SK-N-SH treated with all-trans-retinoic acid at 6 μM for 48 hours (cell line): Measurements from ENCODE around the gene DDX39A.

Source experiments
- ATAC-seq: fragments of 200-7000 bp; cut with Tn5 transposase; 3 replicates; pipeline ENCODE4 v1.9.1; 2020; ENCODE audit warnings: mild to moderate bottlenecking, moderate library complexity
- ARNTL ChIP-seq: fragments of 450-650 bp; formaldehyde crosslinking; IDR thresholded peaks from 2 replicates; pipeline ENCODE4 v1.5.0; 2020; ENCODE audit warnings: low read depth, mild to moderate bottlenecking, moderate library complexity, borderline replicate concordance
- BACH2 ChIP-seq: fragments of 250-450 bp; sonication (Bioruptor Pico); IDR thresholded peaks from 2 replicates; pipeline ENCODE4 v1.9.0; 2021; ENCODE audit warnings: mild to moderate bottlenecking, borderline replicate concordance
- CSDC2 ChIP-seq: fragments of 250-450 bp; sonication (Bioruptor Pico); IDR thresholded peaks from 2 replicates; pipeline ENCODE4 v1.5.0; 2020; ENCODE audit warnings: mild to moderate bottlenecking, moderate library complexity
- ESRRG ChIP-seq: fragments of 250-450 bp; sonication (Bioruptor Pico); IDR thresholded peaks from 2 replicates; pipeline ENCODE4 v1.6.1; 2021; ENCODE audit warnings: mild to moderate bottlenecking
- GLIS3 ChIP-seq: fragments of 250-450 bp; sonication (Bioruptor Pico); IDR thresholded peaks from 2 replicates; pipeline ENCODE4 v1.5.0; 2020; ENCODE audit warnings: mild to moderate bottlenecking, moderate library complexity
- ISL1 ChIP-seq: fragments of 250-450 bp; sonication (Bioruptor Pico); IDR thresholded peaks from 2 replicates; pipeline ENCODE4 v2.1.2; 2022; ENCODE audit warnings: mild to moderate bottlenecking, moderate library complexity
- OSR1 ChIP-seq: fragments of 250-450 bp; sonication (Bioruptor Pico); IDR thresholded peaks from 2 replicates; pipeline ENCODE4 v1.8.0; 2022; ENCODE audit warnings: moderate library complexity, mild to moderate bottlenecking, inconsistent platforms
- PATZ1 ChIP-seq: fragments of 250-450 bp; sonication (Bioruptor Pico); IDR thresholded peaks from 2 replicates; pipeline ENCODE4 v1.8.0; 2020; ENCODE audit warnings: mild to moderate bottlenecking, moderate library complexity, borderline replicate concordance
- POU6F1 ChIP-seq: fragments of 250-450 bp; sonication (Bioruptor Pico); IDR thresholded peaks from 2 replicates; pipeline ENCODE4 v1.8.0; 2021; ENCODE audit warnings: low read depth, mild to moderate bottlenecking, moderate library complexity, borderline replicate concordance
- PPARA ChIP-seq: fragments of 250-450 bp; sonication (Bioruptor Pico); IDR thresholded peaks from 2 replicates; pipeline ENCODE4 v1.5.0; 2020; ENCODE audit warnings: mild to moderate bottlenecking, borderline replicate concordance
- RARB ChIP-seq: fragments of 250-450 bp; sonication (Bioruptor Pico); IDR thresholded peaks from 2 replicates; pipeline ENCODE4 v1.8.0; 2021; ENCODE audit warnings: mild to moderate bottlenecking, moderate library complexity
- TCF4 ChIP-seq: fragments of 250-450 bp; sonication (Bioruptor Pico); IDR thresholded peaks from 2 replicates; pipeline ENCODE4 v1.8.0; 2021; ENCODE audit warnings: mild to moderate bottlenecking, moderate library complexity, borderline replicate concordance
- TOX ChIP-seq: fragments of 250-450 bp; sonication (Bioruptor Pico); IDR thresholded peaks from 2 replicates; pipeline ENCODE4 v1.8.0; 2021; ENCODE audit warnings: mild to moderate bottlenecking, moderate library complexity, borderline replicate concordance
- ZC3H10 ChIP-seq: fragments of 250-450 bp; sonication (Bioruptor Pico); IDR thresholded peaks from 2 replicates; pipeline ENCODE4 v1.5.1; 2021; ENCODE audit warnings: mild to moderate bottlenecking, moderate library complexity
- ZFP3 ChIP-seq: fragments of 250-450 bp; sonication (Bioruptor Pico); IDR thresholded peaks from 2 replicates; pipeline ENCODE4 v1.5.0; 2020; ENCODE audit warnings: mild to moderate bottlenecking, moderate library complexity
- ZNF565 ChIP-seq: fragments of 450-650 bp; formaldehyde crosslinking; conservative IDR thresholded peaks from 2 replicates; pipeline ENCODE4 v1.5.0; 2020; ENCODE audit warnings: low read depth, mild to moderate bottlenecking, moderate library complexity
- ZNF70 ChIP-seq: fragments of 450-650 bp; formaldehyde crosslinking; IDR thresholded peaks from 2 replicates; pipeline ENCODE4 v1.5.0; 2020; ENCODE audit warnings: mild to moderate bottlenecking, moderate library complexity
- ZNF8 ChIP-seq: fragments of 450-650 bp; formaldehyde crosslinking; IDR thresholded peaks from 2 replicates; pipeline ENCODE4 v1.5.0; 2020; ENCODE audit warnings: mild to moderate bottlenecking, moderate library complexity
- TF ChIP-seq, protein P1 (sequence below): fragments of 250-450 bp; sonication (Bioruptor Pico); IDR thresholded peaks from 2 replicates; pipeline ENCODE4 v1.5.1; 2021; ENCODE audit warnings: mild to moderate bottlenecking, moderate library complexity
- TF ChIP-seq, protein P2 (sequence below): fragments of 250-450 bp; sonication (Bioruptor Pico); IDR thresholded peaks from 2 replicates; pipeline ENCODE4 v1.5.0; 2020; ENCODE audit warnings: mild to moderate bottlenecking, moderate library complexity

Gene DDX39A

GRCh38 chr19:14419106-14419813, at the start of gene DDX39A:
DDX39A (minus strand) TSS chr19:14419341; CDS start chr19:14413220, 6,121 bp downstream.
- peak; percentile 99 for ATAC-seq
- TF ChIP-seq PPARA (CRISPR knock-in tag) (no peak), BACH2 (CRISPR knock-in tag) (no peak), ZNF565 (CRISPR knock-in tag) (0 out of 2 replicates have a peak, but pooled peaks have one; percentile 43)

DNA sequence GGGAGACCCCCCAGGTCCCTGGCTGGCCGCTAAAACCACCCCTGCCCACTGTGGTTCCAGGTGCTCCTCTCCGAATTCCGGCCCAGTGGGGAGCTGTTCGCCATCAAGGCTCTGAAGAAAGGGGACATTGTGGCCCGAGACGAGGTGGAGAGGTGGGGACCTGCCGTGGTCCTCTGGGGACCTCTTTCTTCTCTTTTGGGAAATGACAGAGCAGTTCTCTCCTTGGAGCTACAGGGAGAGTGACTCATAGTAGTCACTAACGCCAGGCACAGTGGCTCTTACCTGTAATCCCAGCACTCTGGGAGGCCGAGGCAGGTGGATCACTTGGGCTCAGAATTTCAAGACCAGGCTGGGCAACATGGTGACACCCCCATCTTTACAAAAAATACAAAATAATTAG, 48.7 kb upstream of the DDX39A start:
- no peak for ATAC-seq
- TF ChIP-seq TCF4 (CRISPR knock-in tag) (no peak), ZNF70 (no peak), ZC3H10 (CRISPR knock-in tag) (no peak), CSDC2 (CRISPR knock-in tag) (no peak), ARNTL (CRISPR knock-in tag) (no peak), TOX (CRISPR knock-in tag) (no peak), POU6F1 (CRISPR knock-in tag) (no peak), ISL1 (no peak), ZNF8 (CRISPR knock-in tag) (no peak), BACH2 (CRISPR knock-in tag) (no peak), PATZ1 (no peak)
- TF ChIP-seq, protein P1, sequence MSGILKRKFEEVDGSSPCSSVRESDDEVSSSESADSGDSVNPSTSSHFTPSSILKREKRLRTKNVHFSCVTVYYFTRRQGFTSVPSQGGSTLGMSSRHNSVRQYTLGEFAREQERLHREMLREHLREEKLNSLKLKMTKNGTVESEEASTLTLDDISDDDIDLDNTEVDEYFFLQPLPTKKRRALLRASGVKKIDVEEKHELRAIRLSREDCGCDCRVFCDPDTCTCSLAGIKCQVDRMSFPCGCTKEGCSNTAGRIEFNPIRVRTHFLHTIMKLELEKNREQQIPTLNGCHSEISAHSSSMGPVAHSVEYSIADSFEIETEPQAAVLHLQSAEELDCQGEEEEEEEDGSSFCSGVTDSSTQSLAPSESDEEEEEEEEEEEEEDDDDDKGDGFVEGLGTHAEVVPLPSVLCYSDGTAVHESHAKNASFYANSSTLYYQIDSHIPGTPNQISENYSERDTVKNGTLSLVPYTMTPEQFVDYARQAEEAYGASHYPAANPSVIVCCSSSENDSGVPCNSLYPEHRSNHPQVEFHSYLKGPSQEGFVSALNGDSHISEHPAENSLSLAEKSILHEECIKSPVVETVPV: no peak

DNA sequence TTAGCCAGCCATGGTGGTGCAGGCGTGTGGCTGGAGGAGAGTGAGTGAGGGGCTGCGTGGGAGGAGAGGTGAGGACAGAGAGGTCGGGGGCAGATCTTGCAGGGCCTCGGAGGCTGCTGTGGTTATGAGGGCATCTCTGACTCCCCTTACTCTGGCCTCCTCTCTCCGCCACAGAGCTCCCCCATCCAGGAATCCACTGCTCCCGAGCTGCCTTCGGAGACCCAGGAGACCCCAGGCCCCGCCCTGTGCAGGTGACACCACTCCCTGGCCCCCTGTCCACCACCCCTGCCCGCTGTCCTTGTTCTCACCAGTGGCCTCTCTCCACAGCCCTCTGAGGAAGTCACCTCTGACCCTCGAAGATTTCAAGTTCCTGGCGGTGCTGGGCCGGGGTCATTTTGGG, 48.2 kb upstream of the DDX39A start:
- no peak for ATAC-seq
- no peak for TF ChIP-seq ISL1
- TF ChIP-seq TOX (CRISPR knock-in tag): no peak
- TF ChIP-seq, protein P2, sequence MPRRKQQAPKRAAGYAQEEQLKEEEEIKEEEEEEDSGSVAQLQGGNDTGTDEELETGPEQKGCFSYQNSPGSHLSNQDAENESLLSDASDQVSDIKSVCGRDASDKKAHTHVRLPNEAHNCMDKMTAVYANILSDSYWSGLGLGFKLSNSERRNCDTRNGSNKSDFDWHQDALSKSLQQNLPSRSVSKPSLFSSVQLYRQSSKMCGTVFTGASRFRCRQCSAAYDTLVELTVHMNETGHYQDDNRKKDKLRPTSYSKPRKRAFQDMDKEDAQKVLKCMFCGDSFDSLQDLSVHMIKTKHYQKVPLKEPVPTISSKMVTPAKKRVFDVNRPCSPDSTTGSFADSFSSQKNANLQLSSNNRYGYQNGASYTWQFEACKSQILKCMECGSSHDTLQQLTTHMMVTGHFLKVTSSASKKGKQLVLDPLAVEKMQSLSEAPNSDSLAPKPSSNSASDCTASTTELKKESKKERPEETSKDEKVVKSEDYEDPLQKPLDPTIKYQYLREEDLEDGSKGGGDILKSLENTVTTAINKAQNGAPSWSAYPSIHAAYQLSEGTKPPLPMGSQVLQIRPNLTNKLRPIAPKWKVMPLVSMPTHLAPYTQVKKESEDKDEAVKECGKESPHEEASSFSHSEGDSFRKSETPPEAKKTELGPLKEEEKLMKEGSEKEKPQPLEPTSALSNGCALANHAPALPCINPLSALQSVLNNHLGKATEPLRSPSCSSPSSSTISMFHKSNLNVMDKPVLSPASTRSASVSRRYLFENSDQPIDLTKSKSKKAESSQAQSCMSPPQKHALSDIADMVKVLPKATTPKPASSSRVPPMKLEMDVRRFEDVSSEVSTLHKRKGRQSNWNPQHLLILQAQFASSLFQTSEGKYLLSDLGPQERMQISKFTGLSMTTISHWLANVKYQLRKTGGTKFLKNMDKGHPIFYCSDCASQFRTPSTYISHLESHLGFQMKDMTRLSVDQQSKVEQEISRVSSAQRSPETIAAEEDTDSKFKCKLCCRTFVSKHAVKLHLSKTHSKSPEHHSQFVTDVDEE (CRISPR knock-in tag): no peak
- TF ChIP-seq GLIS3: no peak
- TF ChIP-seq PPARA (CRISPR knock-in tag): no peak
- TF ChIP-seq ZFP3 (CRISPR knock-in tag): no peak
- TF ChIP-seq RARB (CRISPR knock-in tag): no peak
- no peak for TF ChIP-seq ESRRG (CRISPR knock-in tag)
- TF ChIP-seq BACH2 (CRISPR knock-in tag): no peak
- TF ChIP-seq OSR1 (CRISPR knock-in tag): no peak
- TF ChIP-seq PATZ1: no peak
- no peak for TF ChIP-seq CSDC2 (CRISPR knock-in tag)
- TF ChIP-seq, protein P1: no peak
- no peak for TF ChIP-seq ZC3H10 (CRISPR knock-in tag)
